ENCODE data around the gene SF3A1. TPM values are rescaled to one million over a fixed set of nuclear protein-coding genes. Genes with fewer than 3 reads are reported as not detected.

Gene SF3A1
- total RNA-seq, 1 donor from 2014 or later: 89.2 TPM

- no peaks in the 10 kb centered on the region for H3K9me3 ChIP-seq (replicated peaks)
- H3K4me1 ChIP-seq: no peaks in the 10 kb centered on the region
- no peak overlapping the region for H3K4me3 ChIP-seq
- no peak overlapping the region for H3K27ac ChIP-seq (replicated peaks)
- H3K27me3 ChIP-seq (ENCODE audit: low read depth): no peaks in the 10 kb centered on the region
- no peak for DNase-seq
- intact Hi-C loops (cut with micrococcal nuclease): no loop called here
- no peaks in the 10 kb centered on the region for H3K36me3 ChIP-seq
- no peak for TF ChIP-seq CTCF (IDR thresholded peaks at IDR 0.05; ENCODE audit: borderline replicate concordance)
Observed at GRCh38 chr22:30365891-30366290, 9.2 kb upstream of the SF3A1 start.

DNA sequence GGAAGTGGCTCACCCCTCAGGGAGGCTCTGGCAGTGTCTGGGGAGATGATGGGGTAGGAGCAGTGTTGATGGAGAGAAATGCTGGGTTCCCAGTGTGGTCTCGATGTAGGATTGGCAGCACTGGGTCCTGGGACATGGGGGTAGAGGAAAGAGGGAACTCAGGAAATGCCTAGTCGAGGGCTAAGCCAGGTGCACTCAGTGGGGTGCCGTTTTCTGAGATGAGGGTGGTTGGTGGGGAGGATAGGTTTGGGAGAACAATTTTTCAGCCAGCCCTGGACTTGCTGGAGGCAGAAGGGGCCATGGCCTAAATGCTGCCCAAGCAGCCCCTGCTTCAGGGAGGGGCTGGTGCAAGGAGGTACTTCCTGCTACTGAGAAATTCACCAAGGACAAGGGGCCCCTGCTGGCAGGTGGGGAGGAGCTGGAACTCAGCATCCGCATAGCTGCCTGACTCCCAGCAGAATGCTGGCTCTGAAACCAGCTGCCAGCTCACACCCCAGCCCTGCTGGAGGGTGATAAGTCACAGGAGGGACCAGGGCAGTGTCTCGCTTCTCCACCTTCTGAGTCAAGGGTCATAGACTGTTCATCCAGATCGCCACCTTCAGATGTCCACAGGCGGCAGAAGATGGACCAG lies 6.1 kb upstream of the SF3A1 start:
- no peaks in the 10 kb centered on the region for H3K9me3 ChIP-seq (replicated peaks)
- no peak for DNase-seq
- no peaks in the 10 kb centered on the region for H3K27me3 ChIP-seq (ENCODE audit: low read depth)
- H3K4me1 ChIP-seq: no peaks in the 10 kb centered on the region
- intact Hi-C loops (cut with micrococcal nuclease): no loop called here
- TF ChIP-seq CTCF (IDR thresholded peaks at IDR 0.05; ENCODE audit: borderline replicate concordance): no peak
- no peaks in the 10 kb centered on the region for H3K36me3 ChIP-seq
- H3K27ac ChIP-seq (replicated peaks): no peak overlapping the region
- H3K4me3 ChIP-seq: no peak overlapping the region

GRCh38 chr22:30361916-30362650 lies 5.4 kb upstream of the SF3A1 start:
- Histone ChIP-seq H3K27me3 (ENCODE audit: low read depth) (no peaks in the 10 kb centered on the region), H3K36me3 (no peaks in the 10 kb centered on the region), H3K27ac (replicated peaks) (no peak overlapping the region), H3K4me3 (no peak overlapping the region), H3K4me1 (peaks cover 7% of the 10 kb centered on the region), H3K9me3 (replicated peaks) (no peaks in the 10 kb centered on the region)
- no peak for DNase-seq
- intact Hi-C loops (cut with micrococcal nuclease): no loop called here
- no peak for TF ChIP-seq CTCF (IDR thresholded peaks at IDR 0.05; ENCODE audit: borderline replicate concordance)

DNA sequence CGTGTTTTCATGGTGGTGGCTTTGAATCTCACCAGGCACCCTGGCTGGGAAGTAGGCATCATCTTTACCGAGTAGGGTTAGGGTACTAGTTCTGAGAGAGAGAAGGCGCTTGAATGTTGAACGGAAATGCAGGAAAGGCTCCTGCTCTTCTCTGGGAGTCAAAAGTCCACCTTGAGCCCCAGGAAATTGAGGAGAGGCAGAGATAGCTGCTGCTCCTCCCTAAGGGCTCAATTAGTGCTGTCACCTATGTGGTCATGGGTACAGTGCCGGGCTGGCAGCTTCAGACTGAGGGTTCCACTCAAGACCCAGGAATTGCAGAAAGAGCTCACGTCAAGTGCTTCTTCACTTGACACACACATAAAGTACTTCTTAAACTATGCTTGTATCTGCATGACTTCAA lies 1.8 kb upstream of the SF3A1 start:
- intact Hi-C loops (cut with micrococcal nuclease): no loop called here
- Histone ChIP-seq H3K36me3 (no peaks in the 10 kb centered on the region), H3K4me1 (peaks cover 40% of the 10 kb centered on the region), H3K9me3 (replicated peaks) (no peaks in the 10 kb centered on the region), H3K27ac (replicated peaks) (no peak overlapping the region), H3K27me3 (ENCODE audit: low read depth) (no peaks in the 10 kb centered on the region), H3K4me3 (no peak overlapping the region)
- no peak for DNase-seq
- no peak for TF ChIP-seq CTCF (IDR thresholded peaks at IDR 0.05; ENCODE audit: borderline replicate concordance)

DNA sequence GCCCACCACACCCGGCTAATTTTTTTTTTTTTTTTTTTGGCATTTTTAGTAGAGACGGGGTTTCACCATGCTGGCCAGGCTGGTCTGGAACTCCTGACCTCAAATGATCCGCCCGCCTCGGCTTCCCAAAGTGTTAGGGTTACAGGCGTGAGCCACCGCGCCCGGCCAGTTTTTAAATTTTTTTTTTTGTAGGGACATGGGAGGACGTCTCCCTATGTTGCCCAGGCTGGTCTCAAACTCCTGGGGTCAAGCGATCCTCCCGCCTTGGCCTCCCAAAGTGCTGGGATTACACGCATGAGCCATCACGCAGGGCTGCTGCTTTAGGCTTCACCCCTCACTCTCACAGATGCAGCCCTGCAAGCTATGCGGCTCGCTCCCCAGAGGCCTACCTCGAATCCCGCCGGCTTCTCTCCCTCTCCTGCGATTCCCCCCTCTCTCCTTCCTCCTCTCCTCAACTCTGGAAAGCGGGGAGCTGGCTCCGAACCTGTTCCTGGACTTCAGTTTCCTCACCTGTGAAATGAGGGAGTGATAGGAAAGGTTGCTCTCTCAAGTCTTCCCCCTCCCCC lies 1.0 kb upstream of the SF3A1 start:
- Histone ChIP-seq H3K9me3 (replicated peaks) (no peaks in the 10 kb centered on the region), H3K4me3 (peak overlapping the region; percentile 86), H3K27me3 (ENCODE audit: low read depth) (no peaks in the 10 kb centered on the region), H3K4me1 (peaks cover 46% of the 10 kb centered on the region), H3K36me3 (peaks cover 5% of the 10 kb centered on the region), H3K27ac (replicated peaks) (no peak overlapping the region)
- TF ChIP-seq CTCF (IDR thresholded peaks at IDR 0.05; ENCODE audit: borderline replicate concordance): no peak
- intact Hi-C loops (cut with micrococcal nuclease): no loop called here
- no peak for DNase-seq
